Stimulated activated CD4-positive, alpha-beta T cell treated with anti-CD3 and anti-CD28 coated beads, TNF-alpha, amount 100 ng/mL, for 1 hour (primary cell): ENCODE measurements around the gene CCDC148.
"Not testable (repeated sequence)": the region's sequence is repeated elsewhere in the genome, so short reads cannot be mapped to it uniquely, and the experiment has no call there.

Source experiments
- DNase-seq, 3 donors: peaks; one replicate each; pipeline ENCODE4 v3.0.0-alpha.2; 2020; ENCODE audit warnings: low read depth in 3 of 3, low spot score in 1 of 3

Gene CCDC148

DNA sequence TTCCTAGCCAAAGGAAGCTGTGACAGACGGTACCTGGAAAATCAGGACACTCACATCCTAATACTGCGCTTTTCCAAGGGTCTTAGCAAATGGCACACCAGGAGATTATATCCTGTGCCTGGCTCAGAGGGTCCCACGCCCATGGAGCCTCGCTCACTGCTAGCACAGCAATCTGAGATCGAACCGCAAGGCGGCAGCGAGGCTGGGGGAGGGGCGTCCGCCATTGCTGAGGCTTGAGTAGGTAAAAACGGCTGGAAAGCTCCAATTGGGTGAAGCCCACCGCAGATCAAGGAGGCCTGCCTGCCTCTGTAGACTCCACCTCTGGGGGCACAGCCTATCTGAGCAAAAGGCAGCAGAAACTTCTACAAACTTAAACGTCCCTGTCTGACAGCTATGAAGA is 22.8 kb downstream of the CCDC148 start:
- DNase-seq, result not testable (repeated sequence)

DNA sequence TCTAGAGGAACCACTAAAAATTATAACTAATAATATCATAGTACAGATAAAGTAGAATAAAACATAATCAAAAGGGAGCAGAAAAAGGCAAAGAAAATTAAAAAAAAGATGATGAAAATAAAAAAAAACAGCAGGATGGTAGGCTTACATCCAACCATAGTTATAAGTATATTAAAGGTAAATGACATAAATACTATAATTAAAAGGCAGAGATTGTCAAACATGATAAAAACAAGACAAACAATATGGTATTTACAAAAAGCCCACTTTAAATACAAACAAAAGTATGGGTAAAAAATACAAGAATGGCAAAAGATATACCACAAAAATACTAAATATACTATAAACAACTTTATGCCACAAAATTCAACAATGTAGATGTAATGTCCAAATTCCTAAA is 24.4 kb downstream of the CCDC148 start:
- no peak for DNase-seq

DNA sequence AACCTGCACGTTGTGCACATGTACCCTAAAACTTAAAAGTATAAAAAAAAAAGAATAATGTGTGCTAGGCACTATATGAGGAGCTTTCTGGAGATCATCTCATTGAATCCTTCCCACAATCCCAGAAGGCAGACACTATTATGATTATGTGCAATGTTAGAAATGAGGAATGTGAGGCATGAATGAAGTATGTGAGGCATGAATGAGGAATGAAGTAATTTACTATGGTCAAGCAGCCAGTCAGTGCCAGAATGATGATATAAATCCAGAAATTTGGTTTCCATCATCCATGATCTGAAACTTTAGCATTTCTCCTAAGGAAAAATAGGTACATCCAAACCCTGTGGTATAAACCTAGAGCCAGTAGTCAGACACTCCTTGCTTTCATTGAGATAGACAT is 42.0 kb downstream of the CCDC148 start:
- no peak for DNase-seq

DNA sequence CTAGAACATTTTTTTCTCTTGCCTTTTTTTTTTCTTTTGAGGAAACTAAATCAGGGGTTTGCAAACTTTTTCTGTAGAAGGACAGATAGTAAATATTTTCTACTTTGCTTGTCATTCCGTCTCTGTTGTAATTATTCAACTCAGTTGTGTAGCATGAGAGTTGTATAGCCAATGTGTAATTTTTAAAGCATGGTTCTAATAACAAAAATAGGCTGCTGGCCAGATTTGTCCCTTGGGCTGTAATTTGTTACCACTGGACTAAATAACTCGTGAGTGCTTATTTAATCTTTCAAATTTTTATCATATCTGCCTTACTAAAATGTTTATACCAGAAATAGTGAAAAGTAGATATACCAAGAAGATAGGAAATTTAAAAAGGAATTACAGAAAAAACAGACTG is 43.0 kb downstream of the CCDC148 start:
- no peak for DNase-seq

DNA sequence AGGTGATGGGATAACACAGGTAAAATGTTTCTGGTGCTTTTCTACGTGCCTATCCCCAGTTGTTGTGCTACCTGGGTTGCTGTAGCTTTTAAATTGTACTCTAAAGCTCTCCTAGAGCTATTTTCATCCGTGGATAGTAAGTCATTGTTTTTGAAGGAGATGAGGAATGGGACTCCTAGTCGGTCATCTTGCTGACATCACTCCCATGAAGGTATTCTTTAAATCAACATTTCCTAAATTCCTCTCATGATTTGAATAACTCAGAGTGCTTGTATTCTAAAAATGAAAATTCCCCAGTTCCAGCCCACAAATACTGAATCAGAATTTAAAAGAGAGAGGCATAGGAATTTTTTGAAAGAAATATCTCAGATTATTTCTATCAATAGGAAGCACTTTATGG is 44.3 kb downstream of the CCDC148 start:
- no peak for DNase-seq

DNA sequence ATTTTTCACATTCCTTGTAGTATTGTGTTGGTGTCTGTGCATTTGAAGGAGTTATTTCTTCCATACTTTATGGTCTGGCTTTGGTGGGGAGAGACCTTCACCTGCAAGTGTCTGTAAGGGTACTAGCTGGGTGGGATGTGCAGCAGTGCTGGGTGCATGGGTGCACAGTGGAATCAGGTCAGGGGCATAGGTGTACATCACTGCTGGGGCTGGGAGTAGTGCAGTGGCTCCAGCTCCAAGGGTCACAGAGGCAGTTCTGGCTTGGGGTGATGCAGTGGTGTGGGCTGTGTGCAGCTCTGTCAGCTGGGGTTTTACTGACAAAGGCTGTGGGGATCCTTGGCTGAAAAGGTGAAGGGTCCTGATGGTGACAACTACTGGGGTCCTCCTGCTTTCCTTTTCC is 44.8 kb downstream of the CCDC148 start:
- no peak for DNase-seq

DNA sequence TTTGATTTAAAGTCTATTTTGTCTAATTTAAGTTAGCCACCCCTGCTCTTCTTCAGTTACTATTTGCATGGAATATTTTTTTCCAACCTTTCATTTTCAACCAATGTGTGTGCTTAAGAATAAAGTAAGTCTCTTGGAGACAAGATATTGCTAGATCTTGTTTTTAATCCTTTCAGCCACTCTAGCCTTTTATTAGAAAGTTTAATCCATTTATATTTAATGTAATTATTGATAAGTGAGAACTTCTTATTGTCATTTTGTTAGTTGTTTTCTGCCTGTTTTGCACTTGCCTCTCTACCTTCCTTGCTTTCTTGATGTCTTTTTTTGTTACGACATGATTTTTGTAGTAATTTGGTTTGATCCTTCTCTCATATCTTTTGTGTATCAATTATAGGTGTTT is 46.4 kb downstream of the CCDC148 start:
- no peak for DNase-seq

DNA sequence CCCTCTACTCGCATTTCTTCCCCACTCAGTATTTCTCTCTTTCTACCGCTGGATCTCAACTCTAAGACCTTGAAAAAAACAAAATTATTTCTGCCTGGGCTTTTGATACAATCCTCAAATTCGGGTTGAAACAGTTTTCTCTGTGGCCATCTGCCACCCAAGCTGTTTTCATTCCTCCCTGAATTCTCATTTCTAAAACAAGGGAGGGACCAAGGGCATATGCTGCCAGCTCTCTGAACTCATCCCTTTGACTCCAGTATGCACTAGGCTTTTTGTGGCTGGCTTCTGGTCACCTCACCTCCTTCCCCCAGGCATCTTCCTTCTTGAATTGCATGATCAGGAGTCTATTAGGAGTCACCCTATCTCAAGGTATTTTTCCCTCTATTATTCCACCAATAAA is 49.5 kb downstream of the CCDC148 start:
- no peak for DNase-seq

DNA sequence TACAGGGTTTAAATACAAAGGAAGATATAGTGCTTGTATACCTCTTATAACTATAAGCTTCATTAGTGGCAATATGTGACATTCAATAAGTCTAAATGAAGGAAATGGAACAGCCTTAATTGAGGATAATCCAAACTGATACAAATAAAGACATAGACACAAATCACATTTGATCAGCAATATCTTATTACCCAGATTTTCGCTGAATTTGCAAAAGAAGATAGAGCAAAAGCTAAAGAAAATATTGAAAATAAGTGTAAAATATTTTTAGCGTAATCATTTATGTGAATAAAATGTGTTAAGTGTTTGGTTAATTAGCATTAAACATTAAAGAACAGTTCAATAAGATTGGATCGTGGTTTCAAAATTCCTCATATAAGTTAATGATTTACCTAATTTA is 51.2 kb downstream of the CCDC148 start:
- no peak for DNase-seq

DNA sequence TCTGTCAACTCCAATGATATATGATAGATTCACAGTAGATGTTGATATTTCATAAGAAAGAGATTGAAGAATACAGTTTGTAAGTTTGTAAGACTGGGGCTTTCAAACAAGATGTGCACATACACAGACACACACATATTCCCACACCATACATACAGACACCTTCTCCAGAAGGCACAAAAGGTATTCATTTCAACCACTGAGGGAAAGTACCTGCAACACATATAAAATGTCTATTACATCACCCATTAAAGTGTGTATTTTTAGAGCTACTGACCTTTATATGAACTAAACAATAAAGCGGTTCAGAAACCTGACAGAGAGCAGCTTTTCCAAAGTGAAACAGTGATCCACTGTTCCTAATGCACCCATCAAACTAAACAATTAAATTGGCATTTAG is 53.3 kb downstream of the CCDC148 start:
- DNase-seq, result no peak

DNA sequence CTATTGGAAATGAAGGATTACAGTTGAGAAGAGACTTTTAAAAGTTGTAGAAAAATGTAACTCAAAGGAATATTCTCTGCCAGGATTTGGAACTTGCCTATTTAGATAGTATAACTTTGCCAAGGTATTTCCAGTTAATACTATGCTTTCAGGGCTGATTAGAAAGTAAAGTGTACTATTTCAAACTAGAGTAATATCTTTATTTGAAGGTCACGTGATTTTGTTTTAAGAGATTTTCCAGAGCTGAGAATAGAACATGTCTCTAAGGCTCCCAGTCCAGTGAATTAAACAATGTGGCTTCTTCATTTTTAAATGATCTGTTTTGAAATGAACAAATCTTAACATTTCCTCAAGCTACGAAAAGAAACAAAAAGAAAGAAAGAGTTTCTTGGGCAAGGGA is 53.9 kb downstream of the CCDC148 start:
- no peak for DNase-seq

DNA sequence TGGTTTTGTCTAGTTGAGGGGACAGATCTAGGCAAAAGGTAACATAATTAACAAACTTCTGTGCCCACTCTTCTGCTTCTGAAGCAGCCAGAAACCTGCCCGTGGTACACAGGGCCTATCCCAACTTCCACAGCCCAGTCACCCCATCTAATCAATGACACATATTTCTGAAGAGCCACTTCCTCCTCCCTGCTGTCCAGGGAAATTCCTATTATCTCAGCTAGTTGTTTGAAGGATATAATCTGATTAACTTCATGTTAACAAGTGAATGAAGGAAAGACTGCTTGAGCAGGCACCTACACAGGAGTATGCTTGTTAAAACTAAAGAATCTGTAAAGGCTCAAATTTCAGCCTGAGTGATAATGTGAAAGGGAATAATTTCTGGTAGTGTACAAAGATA is 61.4 kb downstream of the CCDC148 start:
- no peak for DNase-seq

DNA sequence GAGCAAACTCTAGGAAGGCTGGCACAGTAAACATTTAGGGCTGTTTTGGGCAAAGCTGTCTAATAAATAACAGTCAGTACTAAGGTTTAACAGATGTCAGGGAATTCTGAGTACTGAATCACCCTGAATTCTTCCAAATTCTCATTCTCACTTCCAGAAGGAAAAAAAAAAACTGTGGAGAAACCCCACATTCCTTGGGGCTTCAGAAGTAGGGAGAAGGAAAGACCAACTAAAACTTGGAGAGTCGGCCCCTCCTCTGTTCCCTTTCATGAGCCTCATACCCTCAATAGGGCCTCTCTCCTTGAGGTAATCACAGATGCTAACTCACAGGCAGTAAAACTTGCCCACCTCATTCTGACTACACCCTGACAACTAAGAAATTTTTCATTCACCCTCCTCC is 62.1 kb downstream of the CCDC148 start:
- DNase-seq, result no peak

DNA sequence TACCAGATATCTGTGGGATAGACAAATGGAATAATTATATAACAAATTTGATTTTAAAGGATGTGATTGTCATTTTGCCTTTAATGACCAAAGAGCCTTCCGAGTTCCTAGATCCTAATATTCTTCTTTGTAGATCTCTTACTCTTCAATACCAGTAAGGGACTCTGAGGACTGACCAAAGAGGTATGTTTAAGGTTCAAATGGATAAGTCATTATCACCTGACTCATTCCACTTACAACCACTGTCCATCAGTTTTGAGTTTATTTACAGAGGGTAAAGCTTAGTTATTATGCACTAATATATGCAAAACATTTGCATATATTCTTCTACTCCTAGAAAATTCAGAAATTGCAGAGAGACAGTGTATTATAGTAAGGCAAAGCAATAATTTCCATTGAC is 62.7 kb downstream of the CCDC148 start:
- no peak for DNase-seq

DNA sequence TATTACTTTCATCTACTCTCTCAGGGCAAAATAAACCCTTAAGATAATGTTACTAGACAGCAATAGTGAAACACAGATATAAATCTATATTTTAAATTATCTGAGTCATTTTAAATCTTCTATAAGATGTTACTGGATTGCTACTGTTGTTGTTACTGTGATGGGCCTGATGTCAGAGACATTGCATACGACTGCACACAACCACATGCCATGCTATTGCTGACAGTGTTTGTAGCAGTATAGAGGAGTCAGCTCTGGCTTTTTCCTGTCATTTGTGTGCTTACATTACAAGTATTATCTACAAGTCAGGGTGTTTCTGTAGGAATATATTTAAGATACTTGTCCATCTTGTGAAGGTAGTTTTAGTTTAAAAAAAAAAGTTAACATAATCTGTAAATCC is 63.9 kb downstream of the CCDC148 start:
- DNase-seq, result no peak

DNA sequence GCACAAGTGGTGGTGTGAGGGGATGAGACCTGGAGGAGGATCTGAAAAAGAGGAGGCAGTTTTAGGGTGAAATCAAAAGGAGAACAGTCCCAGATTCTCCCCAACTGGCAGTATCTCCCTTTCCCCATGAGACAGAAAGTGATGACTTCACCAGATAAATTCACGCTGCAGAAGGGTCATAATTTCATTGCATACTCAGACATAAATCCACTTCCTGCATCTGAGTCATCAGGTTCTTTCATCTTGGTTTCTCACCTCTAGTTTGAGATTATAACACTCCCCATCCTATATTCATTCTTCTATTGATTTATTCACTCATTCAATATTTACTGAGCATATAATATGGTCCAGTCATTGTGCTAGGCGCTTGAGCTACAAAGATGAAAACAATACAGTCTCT is 64.7 kb downstream of the CCDC148 start:
- DNase-seq, result no peak

DNA sequence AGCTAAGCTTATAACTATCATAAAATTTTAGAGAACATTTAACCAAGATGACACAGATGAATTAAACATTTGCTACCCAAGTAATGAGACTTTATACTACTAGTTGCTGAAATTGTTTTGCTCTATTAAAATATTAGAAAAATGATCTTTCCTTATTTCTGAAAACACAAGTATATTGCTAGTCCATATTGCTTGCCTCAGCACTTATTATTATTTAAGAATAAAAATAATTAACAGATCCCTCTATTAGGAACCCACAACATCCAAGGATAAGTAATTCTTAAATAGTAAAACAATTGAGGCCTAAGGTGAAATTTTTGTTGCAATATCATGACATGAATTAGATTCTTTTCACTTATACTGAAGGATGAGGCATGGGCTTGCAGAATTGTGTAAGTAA is 65.2 kb downstream of the CCDC148 start:
- no peak for DNase-seq

DNA sequence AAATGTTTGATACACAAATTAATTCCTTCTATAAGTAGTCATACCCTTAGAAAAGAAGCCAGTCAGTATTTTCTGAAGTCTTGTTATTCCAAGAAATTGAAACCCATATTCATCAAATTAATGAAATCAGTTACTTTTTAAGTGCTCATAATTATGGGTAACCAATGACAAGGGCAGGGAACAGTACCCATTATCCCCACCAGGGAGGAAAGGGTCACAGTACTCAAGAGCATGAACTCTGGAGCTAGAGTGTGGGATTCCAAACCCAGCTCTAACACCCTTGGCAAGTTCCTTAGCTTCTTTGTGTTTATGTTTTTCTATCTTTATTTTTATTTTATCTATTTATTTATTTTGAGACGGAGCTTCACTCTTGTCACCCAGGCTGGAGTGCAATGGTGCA is 68.4 kb downstream of the CCDC148 start:
- no peak for DNase-seq

DNA sequence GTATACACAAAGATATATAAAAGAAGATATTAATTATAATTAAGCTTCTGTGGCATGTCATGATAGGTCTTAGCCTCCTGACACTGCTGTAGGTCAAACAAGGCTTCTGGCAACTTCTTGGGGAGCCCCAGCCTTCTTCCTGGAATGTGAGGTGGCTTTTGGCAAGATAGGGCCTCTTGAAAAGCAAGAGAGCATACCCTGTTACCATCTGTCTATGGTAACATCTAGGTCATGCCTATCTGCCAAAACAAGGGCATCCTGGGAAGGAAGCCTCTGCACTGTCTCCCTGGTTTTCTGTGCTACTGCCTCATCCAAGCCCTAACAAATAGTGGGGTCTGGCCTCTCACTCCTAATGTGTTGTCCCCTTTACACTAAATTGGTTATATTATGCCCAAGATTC is 70.9 kb downstream of the CCDC148 start:
- DNase-seq, result no peak

DNA sequence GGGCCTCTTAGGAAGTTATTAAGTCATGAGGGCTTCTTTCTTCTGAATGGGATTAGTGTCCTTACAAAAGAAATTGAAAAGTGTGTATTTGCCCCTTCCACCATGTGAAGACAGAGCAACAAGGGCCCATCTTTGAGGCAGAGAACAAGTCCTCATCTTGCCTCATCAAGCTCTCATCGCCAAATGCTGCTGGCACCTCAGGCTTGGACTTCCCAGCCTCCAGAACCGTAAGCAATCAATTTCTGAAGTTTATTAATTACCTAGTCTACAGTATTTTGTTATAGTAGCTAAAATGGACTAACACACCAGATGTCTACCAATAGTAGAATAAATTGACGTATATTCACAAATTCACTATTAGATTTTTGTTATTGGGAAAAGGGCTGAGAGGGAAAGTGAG is 74.6 kb downstream of the CCDC148 start:
- no peak for DNase-seq

DNA sequence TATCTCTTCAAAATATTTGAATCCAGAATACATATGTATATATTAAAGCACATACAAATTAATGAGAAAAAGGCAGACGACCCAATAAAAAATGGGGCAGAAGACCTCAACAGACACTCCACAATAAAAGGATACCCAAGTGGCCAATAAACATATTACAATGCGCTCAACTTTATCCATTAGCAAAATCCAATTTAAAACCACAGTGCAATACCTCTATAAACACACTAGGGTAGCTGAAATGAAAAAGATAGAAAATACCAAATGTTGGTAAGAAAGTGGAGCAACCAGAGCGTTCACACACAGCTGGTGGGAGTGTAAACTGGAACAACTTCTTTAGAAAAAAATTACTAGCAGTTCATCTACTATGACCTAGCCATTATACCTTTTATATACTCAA is 75.3 kb downstream of the CCDC148 start:
- DNase-seq, result no peak

DNA sequence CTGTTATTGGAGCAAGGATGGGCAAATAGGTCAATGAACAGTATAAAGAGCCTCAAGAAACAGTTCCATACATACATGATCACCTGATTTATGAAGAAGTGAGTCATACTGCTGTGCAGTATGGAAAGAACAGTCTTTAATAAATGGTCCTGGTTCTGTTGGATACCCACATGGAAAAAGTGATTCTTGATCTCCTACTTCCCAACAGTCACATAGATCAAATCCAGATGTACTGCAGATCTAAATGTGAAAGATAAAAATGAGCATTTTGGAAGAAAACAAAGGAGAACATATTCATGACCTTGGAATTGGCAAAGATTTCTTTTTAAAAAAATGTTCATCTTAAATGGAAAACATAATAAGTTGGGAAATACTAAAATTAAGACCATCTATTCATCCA is 75.8 kb downstream of the CCDC148 start:
- no peak for DNase-seq

DNA sequence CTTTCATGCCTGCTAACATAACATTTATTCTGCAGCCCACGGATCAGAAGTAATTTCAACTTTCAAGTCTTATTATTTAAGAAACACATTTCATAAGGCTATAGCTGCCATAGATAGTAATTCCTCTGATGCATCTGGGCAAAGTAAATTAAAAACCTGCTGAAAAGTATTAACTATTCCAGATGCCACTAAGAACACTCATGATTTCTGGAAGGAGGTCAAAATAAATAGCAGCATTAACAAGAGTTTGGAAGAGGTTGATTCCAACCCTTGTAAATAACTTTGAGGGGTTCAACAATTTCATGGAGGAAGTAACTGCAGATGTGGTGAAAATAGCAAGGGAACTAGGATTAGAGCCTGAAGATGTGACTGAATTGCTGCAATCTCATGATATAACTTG is 77.6 kb downstream of the CCDC148 start:
- DNase-seq, result no peak

DNA sequence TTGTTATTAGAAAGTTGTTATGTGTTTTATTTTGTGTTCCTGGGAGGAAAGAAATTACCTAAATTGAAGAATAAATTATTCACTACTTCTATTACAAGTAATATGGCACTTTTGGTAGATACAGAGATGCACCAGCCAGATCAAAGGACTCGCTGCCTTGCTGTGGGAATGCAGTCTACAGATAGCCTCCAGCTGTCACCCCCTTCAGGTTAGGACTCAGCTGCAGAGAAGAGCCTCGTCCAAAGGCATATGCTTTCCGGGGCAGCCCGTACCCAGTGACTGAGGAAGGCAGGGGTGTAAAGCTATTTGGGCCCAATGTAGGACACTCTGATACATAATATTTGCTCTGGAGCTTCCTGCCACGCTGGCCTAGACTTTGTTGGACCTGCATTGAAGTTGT is 90.2 kb downstream of the CCDC148 start:
- DNase-seq, result no peak
